A673 (cell line): ENCODE data around the gene TXNL4B. TPM values are rescaled to one million over a fixed set of nuclear protein-coding genes. Genes with fewer than 3 reads are reported as not detected.

ENCODE experiments used
- BruUV-seq: library from RNA; stranded (reverse); fragments of 400-500 nt; replicated peaks from 2 replicates; lab custom pipeline; 2021; lab: Mats Ljungman, UMichigan
- CTCF ChIA-PET: fragments of 300-600 bp; sonication (Branson Sonifier 250); formaldehyde crosslinking; loops from one replicate; lab custom pipeline; 2022; ENCODE audit warnings: antibody characterized with exemption; lab: Charles Lee
- POLR2A ChIA-PET: fragments of 300-600 bp; sonication (Branson Sonifier 250); formaldehyde crosslinking; loops from one replicate; lab custom pipeline; 2022; ENCODE audit warnings: antibody characterized with exemption; ENCODE audit not compliant: low non-redundant PET; lab: Charles Lee
- DNase-seq: peaks from one replicate; pipeline ENCODE4 v3.0.0-alpha.2; 2015; ENCODE audit warnings: low spot score
- H3K27ac ChIP-seq: fragments of 200-600 bp; sonication (generic); 2 replicates; pipeline ENCODE4 v1.5.1; 2016; ENCODE audit warnings: mixed run types, low read depth, mild to moderate bottlenecking, mixed read lengths, antibody characterized with exemption, low read length; ENCODE audit not compliant: poor library complexity, severe bottlenecking
- H3K27me3 ChIP-seq: fragments of 200-600 bp; sonication (generic); replicated peaks from 2 replicates; pipeline ENCODE4 v1.6.1; 2017; ENCODE audit warnings: mixed run types, low read depth, mild to moderate bottlenecking, mixed read lengths, antibody characterized with exemption, low read length; ENCODE audit not compliant: insufficient read depth, poor library complexity
- H3K36me3 ChIP-seq: fragments of 200-600 bp; sonication (generic); 2 replicates; pipeline ENCODE4 v1.6.1; 2016; ENCODE audit warnings: mixed run types, mild to moderate bottlenecking, mixed read lengths, antibody characterized with exemption, low read length; ENCODE audit not compliant: insufficient read depth, poor library complexity, severe bottlenecking
- H3K4me1 ChIP-seq: fragments of 200-600 bp; sonication (generic); 2 replicates; pipeline ENCODE4 v1.6.1; 2017; ENCODE audit warnings: mixed run types, mild to moderate bottlenecking, mixed read lengths, antibody characterized with exemption, low read length; ENCODE audit not compliant: insufficient read depth, poor library complexity, severe bottlenecking
- H3K4me3 ChIP-seq: fragments of 200-600 bp; sonication (generic); 2 replicates; pipeline ENCODE4 v1.5.1; 2016; ENCODE audit warnings: low read depth, mixed run types, mild to moderate bottlenecking, mixed read lengths, low read length; ENCODE audit not compliant: poor library complexity, severe bottlenecking
- H3K9me3 ChIP-seq: fragments of 200-600 bp; sonication (generic); 2 replicates; pipeline ENCODE4 v1.6.1; 2016; ENCODE audit warnings: mixed run types, low read depth, mild to moderate bottlenecking, mixed read lengths, antibody characterized with exemption, low read length; ENCODE audit not compliant: poor library complexity, severe bottlenecking
- EZH2 ChIP-seq: fragments of 200-600 bp; sonication (generic); IDR thresholded peaks from 2 replicates; pipeline ENCODE4 v1.6.1; 2017; ENCODE audit warnings: borderline replicate concordance, low read depth, mild to moderate bottlenecking, mixed read lengths, antibody characterized with exemption, low read length; ENCODE audit not compliant: poor library complexity, severe bottlenecking
- intact Hi-C: fragments of 100-400 bp; cut with micrococcal nuclease; formaldehyde crosslinking; loops from one replicate; pipeline ENCODE4 v1.10.0; 2022; ENCODE audit not compliant: unreplicated experiment
- total RNA-seq: library from RNA; stranded (reverse); gene quantifications from 2 replicates; pipeline ENCODE4 v1.2.3, GENCODE V29; 2021
- TF ChIP-seq, protein P1 (sequence below): fragments of 300-800, 200-600 bp; sonication (generic); conservative IDR thresholded peaks from 2 replicates; pipeline ENCODE4 v1.5.1; 2017; ENCODE audit warnings: low read depth, mild to moderate bottlenecking, antibody characterized with exemption, low read length, moderate library complexity, mixed read lengths

Gene TXNL4B
- total RNA-seq, 1 experiment from 2014 or later, result 15.8 TPM

DNA sequence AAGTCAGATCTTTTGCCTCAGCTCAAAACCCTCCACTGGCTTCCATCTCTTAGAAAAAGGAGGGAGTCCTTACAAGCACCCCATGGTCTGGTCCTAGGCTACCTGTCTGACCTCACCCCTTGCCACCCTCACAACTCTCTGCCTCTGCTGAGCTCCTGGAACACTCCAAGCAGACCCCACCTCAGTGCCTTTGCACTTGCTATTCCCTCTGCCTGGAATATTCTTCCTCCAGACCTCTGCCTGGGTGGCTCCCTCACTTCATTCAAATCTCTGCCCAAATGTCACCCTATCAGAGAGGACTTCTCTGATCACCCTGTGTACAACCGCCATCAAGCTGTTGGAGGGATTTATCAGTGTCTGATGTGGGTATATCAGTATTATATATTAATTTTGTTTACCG lies 41.1 kb upstream of the TXNL4B start:
- BruUV-seq, result no TSS peak
- H3K4me1 ChIP-seq, result no peaks in the 10 kb centered on the region
- POLR2A ChIA-PET, result no interaction called here

DNA sequence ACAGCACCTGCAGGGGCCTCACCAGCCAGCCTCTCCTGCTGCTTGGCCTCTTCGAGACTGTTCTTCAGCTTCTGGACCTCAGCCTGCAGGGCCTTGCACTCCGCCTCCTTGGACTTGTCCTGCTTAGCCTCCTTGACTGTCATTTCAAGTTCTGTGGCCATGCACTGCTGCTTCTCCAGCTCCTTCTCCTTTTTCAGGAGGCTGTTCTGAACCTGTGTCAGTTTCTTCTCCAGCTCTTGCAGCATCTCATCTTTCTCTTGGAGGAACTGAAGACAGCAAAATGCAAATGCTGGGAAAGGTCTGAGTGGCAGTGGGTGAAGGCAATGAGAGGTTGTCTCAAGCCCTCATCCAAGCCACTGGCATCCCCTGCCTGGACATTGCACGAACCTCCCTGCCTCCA lies 39.3 kb upstream of the TXNL4B start:
- BruUV-seq, result no TSS peak
- H3K36me3 ChIP-seq, result no peaks in the 10 kb centered on the region
- POLR2A ChIA-PET, result no interaction called here
- H3K4me1 ChIP-seq, result no peaks in the 10 kb centered on the region
- CTCF ChIA-PET, result no interaction called here
- intact Hi-C loops, result no loop called here
- no peak overlapping the region for H3K27ac ChIP-seq
- H3K4me3 ChIP-seq, result no peak overlapping the region
- no peaks in the 10 kb centered on the region for H3K27me3 ChIP-seq
- H3K9me3 ChIP-seq, result no peaks in the 10 kb centered on the region
- no peak for DNase-seq
- TF ChIP-seq EZH2, result no peak
- TF ChIP-seq, protein P1, sequence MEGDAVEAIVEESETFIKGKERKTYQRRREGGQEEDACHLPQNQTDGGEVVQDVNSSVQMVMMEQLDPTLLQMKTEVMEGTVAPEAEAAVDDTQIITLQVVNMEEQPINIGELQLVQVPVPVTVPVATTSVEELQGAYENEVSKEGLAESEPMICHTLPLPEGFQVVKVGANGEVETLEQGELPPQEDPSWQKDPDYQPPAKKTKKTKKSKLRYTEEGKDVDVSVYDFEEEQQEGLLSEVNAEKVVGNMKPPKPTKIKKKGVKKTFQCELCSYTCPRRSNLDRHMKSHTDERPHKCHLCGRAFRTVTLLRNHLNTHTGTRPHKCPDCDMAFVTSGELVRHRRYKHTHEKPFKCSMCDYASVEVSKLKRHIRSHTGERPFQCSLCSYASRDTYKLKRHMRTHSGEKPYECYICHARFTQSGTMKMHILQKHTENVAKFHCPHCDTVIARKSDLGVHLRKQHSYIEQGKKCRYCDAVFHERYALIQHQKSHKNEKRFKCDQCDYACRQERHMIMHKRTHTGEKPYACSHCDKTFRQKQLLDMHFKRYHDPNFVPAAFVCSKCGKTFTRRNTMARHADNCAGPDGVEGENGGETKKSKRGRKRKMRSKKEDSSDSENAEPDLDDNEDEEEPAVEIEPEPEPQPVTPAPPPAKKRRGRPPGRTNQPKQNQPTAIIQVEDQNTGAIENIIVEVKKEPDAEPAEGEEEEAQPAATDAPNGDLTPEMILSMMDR, result no peak

More for the DNA sequence above, 41.1 kb upstream of the TXNL4B start:
- CTCF ChIA-PET, result no interaction called here
- H3K9me3 ChIP-seq, result no peaks in the 10 kb centered on the region
- H3K27ac ChIP-seq, result no peak overlapping the region
- H3K27me3 ChIP-seq, result no peaks in the 10 kb centered on the region
- H3K4me3 ChIP-seq, result no peak overlapping the region
- intact Hi-C loops, result no loop called here
- TF ChIP-seq, protein P1, result no peak
- TF ChIP-seq EZH2, result no peak
- H3K36me3 ChIP-seq, result no peaks in the 10 kb centered on the region
- no peak for DNase-seq

DNA sequence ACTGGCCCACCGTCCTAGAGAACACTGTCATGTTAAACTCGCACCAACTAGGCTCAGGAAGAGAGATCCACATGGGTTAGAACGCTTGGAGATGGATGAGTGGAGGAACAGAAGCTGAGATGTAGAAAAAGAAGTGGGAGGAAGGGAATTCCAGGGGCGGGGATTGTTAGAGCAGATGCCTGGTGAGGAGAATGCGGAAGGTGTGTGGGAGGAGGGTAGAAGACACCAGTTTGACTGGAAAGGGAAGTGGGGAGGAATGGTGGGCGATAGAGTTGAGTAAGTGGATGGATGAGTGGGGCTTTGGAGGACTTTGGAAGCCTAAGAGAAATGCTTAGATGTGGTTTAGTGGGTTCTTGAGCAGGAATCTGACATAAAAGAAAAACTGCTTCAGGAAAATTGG lies 37.6 kb upstream of the TXNL4B start:
- Histone ChIP-seq H3K36me3 (no peaks in the 10 kb centered on the region), H3K9me3 (no peaks in the 10 kb centered on the region), H3K4me3 (no peak overlapping the region), H3K27me3 (no peaks in the 10 kb centered on the region), H3K4me1 (no peaks in the 10 kb centered on the region), H3K27ac (no peak overlapping the region)
- no TSS peak for BruUV-seq
- intact Hi-C loops, result no loop called here
- POLR2A ChIA-PET, result no interaction called here
- CTCF ChIA-PET, result no interaction called here
- no peak for DNase-seq
- TF ChIP-seq, protein P1, result no peak
- no peak for TF ChIP-seq EZH2
